DOHH2 (cell line): ENCODE measurements around the gene PTPRN2.

ENCODE experiments used
- CTCF ChIP-seq: fragments of 200-600 bp; sonication (generic); IDR thresholded peaks from one replicate; pipeline ENCODE4 v1.5.1; 2014; ENCODE audit warnings: antibody characterized with exemption, mild to moderate bottlenecking, low read depth, low read length; ENCODE audit not compliant: poor library complexity, severe bottlenecking
- EZH2phosphoT487 ChIP-seq: fragments of 200-600 bp; sonication (generic); IDR thresholded peaks from 2 replicates; pipeline ENCODE4 v1.6.1; 2017; ENCODE audit warnings: borderline replicate concordance, mild to moderate bottlenecking, antibody characterized with exemption, low read length, moderate library complexity, mixed read lengths

- TF ChIP-seq CTCF, result no peak
- no peak for TF ChIP-seq EZH2phosphoT487
Observed at GRCh38 chr7:158174947-158175346, 412.7 kb downstream of the PTPRN2 start.
